Skeletal muscle satellite cell (primary cell): ENCODE measurements around the gene MSI1.
"Not testable (repeated sequence)": the region's sequence is repeated elsewhere in the genome, so short reads cannot be mapped to it uniquely, and the experiment has no call there.

Experiments
- H3K27me3 ChIP-seq: 2 replicates; pipeline ENCODE4 v1.7.0; 2013; ENCODE audit warnings: low read length; ENCODE audit not compliant: control insufficient read depth, insufficient read depth
- H3K36me3 ChIP-seq: 2 replicates; pipeline ENCODE4 v1.7.0; 2013; ENCODE audit warnings: mild to moderate bottlenecking, control low read depth, low read length; ENCODE audit not compliant: insufficient read depth
- H3K4me1 ChIP-seq: 2 replicates; pipeline ENCODE4 v1.7.0; 2013; ENCODE audit warnings: low read length; ENCODE audit not compliant: control insufficient read depth, insufficient read depth
- H3K4me2 ChIP-seq: 2 replicates; pipeline ENCODE4 v1.7.0; 2013; ENCODE audit warnings: mild to moderate bottlenecking, low read length
- H3K4me3 ChIP-seq: 2 replicates; pipeline ENCODE4 v1.7.0; 2013; ENCODE audit warnings: low read length
- H3K9ac ChIP-seq: 2 replicates; pipeline ENCODE4 v1.7.0; 2013; ENCODE audit warnings: mild to moderate bottlenecking, low read depth, low read length, moderate library complexity
- H3K9me3 ChIP-seq: replicated peaks from 2 replicates; pipeline ENCODE4 v1.7.0; 2013; ENCODE audit warnings: mild to moderate bottlenecking, control low read depth, low read length

MSI1 gene

GRCh38 chr12:120350576-120351350 is 18.2 kb downstream of the MSI1 start:
- Histone ChIP-seq H3K9me3 (no peaks in the 10 kb centered on the region), H3K4me1 (peaks cover 14% of the 10 kb centered on the region), H3K4me3 (no peak overlapping the region), H3K9ac (no peak overlapping the region), H3K36me3 (no peaks in the 10 kb centered on the region), H3K27me3 (peaks cover 19% of the 10 kb centered on the region), H3K4me2 (no peak overlapping the region)

GRCh38 chr12:120347766-120348165 is 21.2 kb downstream of the MSI1 start:
- no peaks in the 10 kb centered on the region for H3K9me3 ChIP-seq
- no peak overlapping the region for H3K4me2 ChIP-seq
- H3K4me3 ChIP-seq, result no peak overlapping the region
- peaks cover 14% of the 10 kb centered on the region for H3K27me3 ChIP-seq
- no peaks in the 10 kb centered on the region for H3K36me3 ChIP-seq
- H3K9ac ChIP-seq, result no peak overlapping the region
- peaks cover 14% of the 10 kb centered on the region for H3K4me1 ChIP-seq

GRCh38 chr12:120346681-120347080 is 22.3 kb downstream of the MSI1 start:
- Histone ChIP-seq H3K27me3 (peaks cover 14% of the 10 kb centered on the region), H3K9ac (no peak overlapping the region), H3K4me2 (no peak overlapping the region), H3K9me3 (no peaks in the 10 kb centered on the region), H3K4me3 (no peak overlapping the region), H3K4me1 (peaks cover 7% of the 10 kb centered on the region), H3K36me3 (no peaks in the 10 kb centered on the region)

GRCh38 chr12:120346031-120346430 is 22.9 kb downstream of the MSI1 start:
- no peaks in the 10 kb centered on the region for H3K9me3 ChIP-seq
- H3K4me2 ChIP-seq, result no peak overlapping the region
- no peaks in the 10 kb centered on the region for H3K36me3 ChIP-seq
- no peak overlapping the region for H3K9ac ChIP-seq
- H3K27me3 ChIP-seq, result peaks cover 14% of the 10 kb centered on the region
- H3K4me1 ChIP-seq, result peaks cover 5% of the 10 kb centered on the region
- no peak overlapping the region for H3K4me3 ChIP-seq

GRCh38 chr12:120343692-120344091 is 25.3 kb downstream of the MSI1 start:
- Histone ChIP-seq H3K4me1 (no peaks in the 10 kb centered on the region), H3K27me3 (peaks cover 2% of the 10 kb centered on the region), H3K9ac (no peak overlapping the region), H3K4me3 (no peak overlapping the region), H3K36me3 (no peaks in the 10 kb centered on the region), H3K4me2 (no peak overlapping the region), H3K9me3 (no peaks in the 10 kb centered on the region)

GRCh38 chr12:120343039-120343537 is 25.9 kb downstream of the MSI1 start:
- Histone ChIP-seq H3K4me1 (no peaks in the 10 kb centered on the region), H3K4me2 (no peak overlapping the region), H3K36me3 (no peaks in the 10 kb centered on the region), H3K4me3 (no peak overlapping the region), H3K9ac (no peak overlapping the region), H3K27me3 (peaks cover 4% of the 10 kb centered on the region), H3K9me3 (no peaks in the 10 kb centered on the region)

- Histone ChIP-seq H3K4me1 (no peaks in the 10 kb centered on the region), H3K36me3 (no peaks in the 10 kb centered on the region), H3K9me3 (no peaks in the 10 kb centered on the region), H3K27me3 (peaks cover 3% of the 10 kb centered on the region), H3K4me3 (no peak overlapping the region), H3K9ac (no peak overlapping the region), H3K4me2 (no peak overlapping the region)
These were observed 26.6 kb downstream of the MSI1 start for GRCh38 chr12:120342175-120343038.

GRCh38 chr12:120339256-120339655 is 29.7 kb downstream of the MSI1 start:
- Histone ChIP-seq H3K9me3 (no peaks in the 10 kb centered on the region), H3K9ac (no peak overlapping the region), H3K4me3 (no peak overlapping the region), H3K4me1 (no peaks in the 10 kb centered on the region), H3K27me3 (peaks cover 3% of the 10 kb centered on the region), H3K36me3 (no peaks in the 10 kb centered on the region), H3K4me2 (no peak overlapping the region)

- H3K9ac ChIP-seq, result no peak overlapping the region
- peaks cover 9% of the 10 kb centered on the region for H3K27me3 ChIP-seq
- H3K4me1 ChIP-seq, result no peaks in the 10 kb centered on the region
- no peaks in the 10 kb centered on the region for H3K9me3 ChIP-seq
- H3K36me3 ChIP-seq, result no peaks in the 10 kb centered on the region
- H3K4me3 ChIP-seq, result no peak overlapping the region
- H3K4me2 ChIP-seq, result no peak overlapping the region
These were observed 31.2 kb downstream of the MSI1 start for GRCh38 chr12:120337730-120338129.

GRCh38 chr12:120336392-120336791 is 32.6 kb downstream of the MSI1 start:
- not testable (repeated sequence) for H3K36me3 ChIP-seq, H3K4me3 ChIP-seq, H3K9ac ChIP-seq, H3K9me3 ChIP-seq, H3K4me1 ChIP-seq, H3K4me2 ChIP-seq
- H3K27me3 ChIP-seq, result peaks cover 21% of the 10 kb centered on the region

GRCh38 chr12:120335447-120335846 is 33.5 kb downstream of the MSI1 start:
- not testable (repeated sequence) for H3K9ac ChIP-seq, H3K4me1 ChIP-seq, H3K36me3 ChIP-seq, H3K4me2 ChIP-seq, H3K4me3 ChIP-seq, H3K9me3 ChIP-seq
- peaks cover 22% of the 10 kb centered on the region for H3K27me3 ChIP-seq
